PC-3 (cell line): ENCODE data around the gene PRKAR1B.

Experiments used
- CTCF ChIP-seq: fragments of 300-600 bp; sonication (generic); conservative IDR thresholded peaks from 2 replicates; pipeline ENCODE4 v1.5.1; 2017; ENCODE audit warnings: antibody characterized with exemption, low read depth, mild to moderate bottlenecking, low read length
- EZH2 ChIP-seq: fragments of 300-600 bp; sonication (generic); IDR thresholded peaks from one replicate; pipeline ENCODE4 v1.6.1; 2017; ENCODE audit warnings: antibody characterized with exemption, mild to moderate bottlenecking, low read length; ENCODE audit not compliant: unreplicated experiment
- EZH2phosphoT487 ChIP-seq: fragments of 300-600 bp; sonication (generic); IDR thresholded peaks from 2 replicates; pipeline ENCODE4 v1.6.1; 2018; ENCODE audit warnings: mild to moderate bottlenecking, antibody characterized with exemption, low read length, borderline replicate concordance

- no peak for TF ChIP-seq CTCF
- no peak for TF ChIP-seq EZH2phosphoT487
- TF ChIP-seq EZH2 = no peak
Measured at GRCh38 chr7:508461-509170, 218.5 kb downstream of the PRKAR1B start.
